HG03457 (cell line): Measurements from ENCODE around the gene CTXND2.
"Not testable (repeated sequence)": the region's sequence is repeated elsewhere in the genome, so short reads cannot be mapped to it uniquely, and the experiment has no call there.

Experiments used
- ATAC-seq: cut with Tn5 transposase; IDR thresholded peaks from one replicate; pipeline ENCODE4 v1.9.1; 2021; ENCODE audit warnings: moderate number of reproducible peaks; ENCODE audit not compliant: unreplicated experiment

CTXND2 gene

DNA sequence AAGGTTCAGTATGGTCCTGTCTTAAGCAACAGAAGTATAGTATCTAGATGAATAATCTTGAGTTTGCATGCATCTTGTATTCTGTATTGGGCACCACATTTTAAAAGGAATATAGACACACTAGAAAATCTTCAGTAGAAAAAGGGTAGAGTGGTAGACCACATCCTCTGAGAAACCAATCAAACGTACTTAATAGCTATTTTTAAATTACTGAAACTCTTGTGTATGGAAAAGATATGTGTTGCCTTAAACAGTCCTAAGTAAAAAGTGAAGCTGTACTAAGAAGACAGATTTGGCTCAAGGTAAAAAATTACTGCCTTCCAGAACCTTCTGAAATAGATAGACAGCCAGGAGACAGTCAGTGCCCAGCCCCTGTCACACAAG is 3.1 kb downstream of the CTXND2 start:
- ATAC-seq, result no peak

GRCh38 chr1:150893336-150893913 is 6.5 kb downstream of the CTXND2 start:
- ATAC-seq, result no peak

- no peak for ATAC-seq
Measured at GRCh38 chr1:150895618-150896017, 8.7 kb downstream of the CTXND2 start.

GRCh38 chr1:150899795-150900194 is 12.9 kb downstream of the CTXND2 start:
- not testable (repeated sequence) for ATAC-seq

GRCh38 chr1:150902346-150902745 is 15.4 kb downstream of the CTXND2 start:
- no peak for ATAC-seq

GRCh38 chr1:150902751-150903150 is 15.8 kb downstream of the CTXND2 start:
- ATAC-seq, result no peak

DNA sequence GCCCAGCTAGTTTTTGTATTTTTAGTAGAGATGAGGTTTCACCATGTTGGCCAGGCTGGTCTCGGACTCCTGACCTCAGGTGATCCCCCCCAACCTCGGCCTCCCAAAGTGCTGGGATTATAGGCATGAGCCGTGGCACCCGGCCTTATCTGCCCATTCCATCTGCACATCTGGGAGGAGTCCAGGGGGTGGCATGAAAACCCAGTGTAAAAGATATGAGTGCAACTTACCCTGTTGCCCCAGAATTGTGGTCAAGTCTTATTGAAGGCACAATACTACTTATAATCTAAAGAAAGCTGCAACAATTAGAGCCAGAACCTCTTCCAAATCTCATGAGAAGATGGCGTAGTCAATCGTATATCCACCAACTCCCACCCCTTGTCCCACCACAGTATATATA is 18.4 kb downstream of the CTXND2 start:
- no peak for ATAC-seq

DNA sequence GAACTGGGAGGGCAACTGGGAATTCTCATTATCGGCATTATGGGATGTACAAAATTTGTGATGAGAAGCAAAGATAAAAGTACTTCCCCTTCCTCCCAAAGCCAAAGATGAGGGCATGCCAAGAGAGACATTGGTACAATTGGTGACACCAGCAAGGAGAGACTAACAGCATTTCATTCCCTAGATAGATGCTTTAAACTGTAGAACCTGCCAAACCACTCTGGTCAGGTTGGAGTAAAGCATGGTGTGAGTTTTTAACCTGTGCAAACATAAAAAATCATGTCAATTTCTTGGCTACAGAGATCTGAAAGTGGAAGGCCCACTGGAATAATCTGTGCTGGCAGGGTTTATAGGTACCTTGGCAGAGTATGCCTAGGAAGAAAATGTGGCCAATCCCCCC is 19.4 kb downstream of the CTXND2 start:
- ATAC-seq, result no peak

DNA sequence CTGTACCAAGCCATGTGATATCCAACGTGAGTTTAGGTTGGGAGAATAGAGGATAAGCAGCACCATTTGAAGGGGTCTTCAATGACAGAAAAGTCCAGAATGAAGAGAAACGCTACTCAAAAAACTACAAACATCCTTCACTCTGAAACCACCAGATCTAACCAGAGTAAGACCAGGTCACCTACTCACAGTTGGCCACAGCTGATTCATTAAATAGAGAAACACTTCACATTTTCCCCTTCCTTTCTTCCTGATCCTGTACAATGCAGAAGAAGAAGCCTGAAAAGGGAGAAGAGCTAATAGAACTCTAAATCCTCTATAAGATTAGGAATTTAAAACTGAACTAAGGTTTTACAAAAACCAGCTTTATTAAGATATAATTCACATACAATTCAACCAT is 19.9 kb downstream of the CTXND2 start:
- ATAC-seq, result no peak

DNA sequence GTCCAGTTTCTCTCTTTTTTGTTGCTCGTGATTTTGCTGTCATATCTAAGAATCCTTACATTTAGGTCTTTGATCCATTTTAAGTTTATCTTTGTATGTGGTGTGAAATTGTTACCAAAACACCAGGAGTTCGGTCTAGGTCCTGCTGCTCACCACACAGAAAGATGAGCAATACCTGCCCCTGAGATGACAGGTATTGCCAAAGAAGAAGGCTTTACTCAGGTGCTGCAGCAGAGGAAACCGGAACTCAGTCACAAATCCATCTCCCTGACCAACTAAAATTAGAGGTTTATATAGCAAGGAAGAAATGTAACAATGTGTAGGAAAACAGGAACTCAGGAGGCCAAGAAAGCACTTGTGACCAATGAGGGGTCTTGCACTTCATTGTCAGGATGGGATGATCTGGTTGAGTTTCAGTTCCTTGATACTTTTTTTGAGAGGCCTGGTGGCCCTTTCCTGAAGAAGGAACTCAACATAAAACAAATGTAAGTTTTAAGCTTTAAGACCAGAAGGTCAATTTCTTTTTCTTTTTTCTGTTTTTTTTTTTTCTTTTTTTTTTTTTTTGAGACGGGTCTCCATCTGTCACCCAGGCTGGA is 22.7 kb downstream of the CTXND2 start:
- ATAC-seq, result no peak

GRCh38 chr1:150912623-150913022 is 25.7 kb downstream of the CTXND2 start:
- no peak for ATAC-seq

GRCh38 chr1:150917387-150917786 is 30.5 kb downstream of the CTXND2 start:
- ATAC-seq, result no peak

GRCh38 chr1:150922519-150922975 is 35.6 kb downstream of the CTXND2 start:
- no peak for ATAC-seq

DNA sequence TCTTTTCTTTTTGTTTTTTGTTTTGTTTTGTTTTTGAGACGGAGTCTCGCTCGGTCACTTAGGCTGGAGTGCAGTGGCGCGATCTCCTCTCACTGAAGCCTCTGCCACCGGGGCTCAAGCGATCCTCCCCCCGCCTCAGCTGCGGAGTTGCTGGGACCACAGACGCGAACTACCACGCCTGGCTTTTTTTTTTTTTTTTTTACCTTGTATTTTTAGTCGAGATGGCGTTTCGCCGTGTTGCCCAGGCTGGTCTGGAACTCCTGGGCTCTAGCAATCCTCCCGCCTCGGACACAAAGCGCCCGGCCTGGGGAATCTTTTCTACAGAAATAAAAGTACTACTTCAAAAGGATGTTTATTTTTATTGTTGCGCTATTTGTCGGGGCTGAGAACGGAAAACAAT is 38.1 kb downstream of the CTXND2 start:
- no peak for ATAC-seq

DNA sequence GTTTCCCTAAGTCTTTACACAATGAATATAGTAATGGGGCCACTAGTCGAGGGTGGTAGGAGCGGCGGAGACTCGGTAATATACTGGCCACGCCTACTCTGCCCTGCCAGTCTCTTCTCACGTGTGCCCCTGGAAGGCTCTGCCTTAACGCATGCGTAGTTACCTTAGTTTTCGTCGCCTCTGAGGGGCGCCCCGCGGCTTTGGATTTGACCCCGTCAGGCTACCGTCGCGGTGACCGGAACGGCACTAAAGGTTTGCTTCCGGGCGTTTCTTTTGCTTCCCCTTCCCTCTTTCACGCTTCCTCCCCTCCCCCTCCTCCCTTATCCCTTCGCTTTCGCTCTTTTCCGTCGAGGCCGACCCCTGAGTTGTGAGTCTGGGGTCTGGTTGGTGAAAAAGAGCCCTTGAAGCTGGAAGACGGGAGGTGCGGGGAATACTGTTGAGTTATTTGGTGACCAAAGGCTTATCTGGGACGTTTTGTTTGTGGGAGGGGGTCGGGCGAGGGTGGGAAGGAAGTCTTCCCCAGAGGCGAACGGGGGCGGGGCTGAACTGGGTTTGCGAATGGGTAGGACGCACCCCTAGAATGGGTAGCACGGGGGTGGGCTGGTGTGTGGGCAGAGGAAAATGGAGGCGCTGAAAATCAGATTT is 39.3 kb downstream of the CTXND2 start, which contains the start of gene SETDB1:
SETDB1 (plus strand) TSS at position 267 of the 645 bp plus-strand sequence. CDS start 1,352 bp downstream, outside the sequence.
- ATAC-seq, result peak; percentile 67

DNA sequence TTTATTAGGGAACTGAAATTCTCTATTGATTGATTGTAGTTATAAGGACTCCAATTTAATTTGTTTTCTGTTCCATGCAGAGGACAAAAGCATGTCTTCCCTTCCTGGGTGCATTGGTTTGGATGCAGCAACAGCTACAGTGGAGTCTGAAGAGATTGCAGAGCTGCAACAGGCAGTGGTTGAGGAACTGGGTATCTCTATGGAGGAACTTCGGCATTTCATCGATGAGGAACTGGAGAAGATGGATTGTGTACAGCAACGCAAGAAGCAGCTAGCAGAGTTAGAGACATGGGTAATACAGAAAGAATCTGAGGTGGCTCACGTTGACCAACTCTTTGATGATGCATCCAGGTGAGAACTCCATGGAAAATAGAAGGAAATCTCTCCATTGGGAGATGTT is 40.7 kb downstream of the CTXND2 start:
- ATAC-seq, result no peak

GRCh38 chr1:150928286-150928685 is 41.4 kb downstream of the CTXND2 start:
- ATAC-seq, result no peak

GRCh38 chr1:150928775-150929174 is 41.8 kb downstream of the CTXND2 start:
- not testable (repeated sequence) for ATAC-seq

GRCh38 chr1:150931773-150932172 is 44.8 kb downstream of the CTXND2 start:
- no peak for ATAC-seq

GRCh38 chr1:150944856-150945255 is 57.9 kb downstream of the CTXND2 start:
- no peak for ATAC-seq

- ATAC-seq, result no peak
Measured at GRCh38 chr1:150954708-150955107, 67.8 kb downstream of the CTXND2 start.

GRCh38 chr1:150955280-150955679 is 68.3 kb downstream of the CTXND2 start:
- ATAC-seq, result no peak
